Effector CD4-positive, alpha-beta T cell (primary cell): ENCODE measurements around the gene FAM110D.

Experiments
- DNase-seq: peaks from one replicate; pipeline ENCODE4 v3.0.0-alpha.2; 2020

The FAM110D gene

DNA sequence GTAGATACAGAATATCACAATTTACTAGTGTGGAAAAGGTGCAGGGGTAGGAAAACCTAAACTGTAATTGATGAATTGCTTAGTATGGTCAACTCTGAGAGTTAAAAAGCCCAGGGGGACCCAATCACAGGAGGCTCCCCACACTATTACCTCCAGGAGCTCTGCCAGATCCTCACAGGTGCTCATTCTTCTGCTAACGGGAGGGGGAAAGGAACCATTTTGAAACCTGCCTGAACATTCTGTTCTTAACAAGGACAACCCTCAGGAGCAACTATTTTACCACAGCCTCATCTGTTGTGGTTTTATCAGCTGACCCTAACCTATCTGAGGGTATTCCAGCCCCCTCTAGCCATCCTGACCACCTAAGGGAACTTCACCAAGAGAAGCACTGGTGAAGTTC lies 28.2 kb upstream of the FAM110D start:
- no peak for DNase-seq

DNA sequence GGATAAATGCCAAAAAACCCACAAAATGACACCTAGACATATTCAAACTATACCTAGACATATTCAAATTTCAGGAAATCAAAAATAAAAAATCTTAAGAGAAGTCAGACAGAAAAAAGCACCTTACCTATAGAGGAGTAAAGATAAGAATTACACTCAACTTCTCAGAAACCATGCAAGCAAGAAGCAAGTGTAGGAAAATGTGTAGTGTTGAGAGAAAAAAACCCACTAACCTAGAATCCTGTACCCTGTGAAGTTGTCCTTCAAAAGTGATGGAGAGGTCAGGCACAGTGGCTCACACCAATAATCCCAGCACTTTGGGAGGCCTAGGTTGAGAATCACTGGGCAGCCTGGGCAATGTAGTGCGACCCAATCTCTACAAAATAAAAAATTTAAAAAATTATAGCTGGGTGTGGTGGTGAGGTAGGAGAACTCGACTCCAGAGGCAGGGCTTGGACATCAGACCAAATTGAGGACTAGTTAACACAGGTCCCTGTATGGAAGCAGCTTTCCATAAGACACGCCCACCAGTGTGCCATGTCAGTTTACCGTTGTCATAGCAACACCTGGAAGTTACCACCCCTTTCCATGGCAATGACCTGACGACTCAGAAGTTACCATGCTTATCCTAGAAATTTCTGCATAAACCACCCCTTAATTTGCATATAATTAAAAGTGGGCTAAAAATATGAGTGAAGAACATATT lies 26.6 kb upstream of the FAM110D start:
- no peak for DNase-seq

- DNase-seq: no peak
These were observed 26.1 kb upstream of the FAM110D start for GRCh38 chr1:26132834-26133167.

GRCh38 chr1:26134466-26134865 lies 24.4 kb upstream of the FAM110D start:
- DNase-seq: no peak

GRCh38 chr1:26138974-26139558 lies 19.8 kb upstream of the FAM110D start:
- no peak for DNase-seq

DNA sequence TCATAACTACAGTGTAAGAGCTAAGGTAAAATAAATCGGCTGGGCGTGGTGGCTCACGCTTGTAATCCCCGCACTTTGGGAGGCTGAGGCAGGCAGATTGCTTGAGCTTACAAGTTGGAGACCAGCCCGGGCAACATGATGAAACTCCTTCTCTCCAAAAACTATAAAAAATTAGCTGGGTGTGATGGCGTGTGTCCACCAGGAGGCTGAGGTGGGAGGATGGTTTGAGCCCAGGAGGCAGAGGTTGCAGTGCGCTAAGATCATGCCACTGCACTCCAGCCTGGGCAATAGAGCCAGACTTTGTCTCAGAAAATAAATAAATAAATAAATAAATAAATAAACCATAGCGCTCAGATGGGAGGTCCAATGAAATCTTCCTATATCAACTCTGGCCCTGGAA lies 16.7 kb upstream of the FAM110D start:
- DNase-seq: no peak

DNA sequence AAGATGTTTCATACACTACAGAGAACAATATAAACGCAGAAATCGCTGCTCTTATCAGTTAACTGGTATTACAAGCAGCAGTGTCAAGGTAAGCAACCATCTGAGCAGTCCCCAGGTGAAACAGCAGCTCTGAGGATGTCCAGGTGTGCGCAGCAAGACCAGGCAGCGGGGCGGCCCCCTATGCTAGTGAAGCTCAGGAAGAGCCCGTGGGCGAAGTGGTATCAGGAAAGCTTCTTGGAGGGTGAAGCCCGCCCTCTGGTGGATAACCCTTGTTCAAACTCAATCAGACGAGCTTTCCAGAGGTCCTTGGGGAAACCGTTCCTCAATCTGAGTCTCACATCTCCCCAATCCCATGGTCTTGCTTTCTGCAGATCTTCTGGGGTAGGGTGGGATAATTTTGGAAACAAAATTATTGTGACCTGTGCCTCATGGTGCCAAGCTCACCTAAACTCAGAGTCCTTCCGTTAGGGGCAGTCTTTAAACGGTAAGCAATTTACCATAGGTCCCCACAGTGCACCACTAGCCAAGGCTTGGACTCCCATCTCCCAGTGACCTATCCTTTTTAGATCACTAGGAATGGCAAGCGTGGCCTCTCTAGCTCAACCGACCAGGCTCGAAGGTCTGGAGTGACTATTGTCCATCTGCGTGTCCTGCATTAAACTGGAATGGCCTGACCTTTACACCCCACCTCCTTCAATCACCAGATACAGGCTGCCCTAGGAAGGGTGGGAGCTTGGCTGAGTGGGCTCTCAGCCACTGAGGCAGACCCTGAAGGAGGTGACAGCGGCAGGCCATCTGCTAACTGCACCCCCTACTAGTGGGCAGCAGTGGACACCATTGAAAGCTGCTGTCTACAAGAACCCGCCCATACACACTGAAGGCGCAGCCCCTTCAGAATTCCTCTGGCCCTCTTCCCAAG lies 13.6 kb upstream of the FAM110D start:
- peak; percentile 72 for DNase-seq

DNA sequence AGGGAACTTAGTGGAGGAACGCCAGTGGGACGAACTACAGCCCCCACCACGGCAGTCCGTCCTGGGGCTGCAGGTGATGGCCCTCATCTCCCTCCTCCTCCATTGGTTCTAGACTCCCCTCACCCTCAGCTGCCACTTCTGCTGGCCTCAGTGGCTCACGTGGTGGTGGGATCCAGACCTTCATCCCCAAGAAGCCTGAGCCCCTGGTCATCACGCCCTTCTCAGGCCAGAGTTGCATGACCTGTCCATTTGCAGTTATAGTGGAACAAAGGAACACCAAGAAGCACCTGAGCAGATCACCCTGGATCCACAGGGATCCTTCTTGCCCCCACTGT lies 13.0 kb upstream of the FAM110D start:
- DNase-seq: no peak

DNA sequence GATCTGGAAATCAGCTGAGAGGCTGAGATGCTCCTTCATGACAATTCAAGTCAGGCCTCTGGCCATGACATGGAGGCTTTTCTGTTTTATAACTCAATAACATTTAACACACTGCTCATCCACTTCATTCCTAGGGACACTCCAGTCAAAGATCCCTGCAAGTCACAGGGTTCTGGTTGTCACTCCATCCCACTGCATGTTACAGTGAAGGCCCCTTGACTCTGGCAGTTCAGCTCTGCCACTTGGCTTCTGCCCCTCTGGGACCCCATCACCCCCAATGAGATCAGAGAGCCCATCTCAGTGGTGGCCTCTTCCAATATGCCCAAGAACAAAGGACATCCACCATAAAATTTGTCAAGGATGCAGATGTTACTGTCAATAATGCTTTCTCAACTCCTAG lies 10.0 kb upstream of the FAM110D start:
- no peak for DNase-seq

DNA sequence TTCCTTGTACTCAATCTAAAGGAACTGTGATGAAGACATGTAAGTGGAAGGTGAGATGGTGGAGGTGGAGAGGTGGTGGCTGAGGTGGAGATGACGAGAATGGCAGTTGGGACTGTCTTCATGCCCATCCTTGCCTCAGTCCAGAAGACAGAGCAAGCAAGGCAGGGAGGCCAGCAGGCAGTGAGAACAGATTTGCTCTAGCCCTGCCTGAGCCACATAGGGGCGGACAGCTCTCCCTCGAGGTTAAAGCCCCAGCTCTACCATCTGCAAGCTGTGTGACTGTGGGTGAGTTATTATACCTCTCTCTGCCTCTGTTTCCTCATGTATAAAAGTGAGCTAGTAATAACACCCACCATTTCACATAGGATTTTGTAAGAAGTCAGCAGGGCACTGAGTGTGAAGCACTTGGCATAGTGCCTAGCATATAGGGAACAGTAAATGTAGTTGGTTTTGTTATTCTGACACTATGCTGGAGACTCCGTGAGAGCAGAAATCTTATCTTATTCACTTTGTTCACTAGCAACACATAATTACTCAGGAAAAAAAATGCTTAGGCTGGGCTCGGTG lies 4.8 kb upstream of the FAM110D start:
- no peak for DNase-seq

GRCh38 chr1:26154750-26155149 lies 4.1 kb upstream of the FAM110D start:
- no peak for DNase-seq

- DNase-seq: no peak
These were observed 3.3 kb upstream of the FAM110D start for GRCh38 chr1:26155370-26156284.

DNA sequence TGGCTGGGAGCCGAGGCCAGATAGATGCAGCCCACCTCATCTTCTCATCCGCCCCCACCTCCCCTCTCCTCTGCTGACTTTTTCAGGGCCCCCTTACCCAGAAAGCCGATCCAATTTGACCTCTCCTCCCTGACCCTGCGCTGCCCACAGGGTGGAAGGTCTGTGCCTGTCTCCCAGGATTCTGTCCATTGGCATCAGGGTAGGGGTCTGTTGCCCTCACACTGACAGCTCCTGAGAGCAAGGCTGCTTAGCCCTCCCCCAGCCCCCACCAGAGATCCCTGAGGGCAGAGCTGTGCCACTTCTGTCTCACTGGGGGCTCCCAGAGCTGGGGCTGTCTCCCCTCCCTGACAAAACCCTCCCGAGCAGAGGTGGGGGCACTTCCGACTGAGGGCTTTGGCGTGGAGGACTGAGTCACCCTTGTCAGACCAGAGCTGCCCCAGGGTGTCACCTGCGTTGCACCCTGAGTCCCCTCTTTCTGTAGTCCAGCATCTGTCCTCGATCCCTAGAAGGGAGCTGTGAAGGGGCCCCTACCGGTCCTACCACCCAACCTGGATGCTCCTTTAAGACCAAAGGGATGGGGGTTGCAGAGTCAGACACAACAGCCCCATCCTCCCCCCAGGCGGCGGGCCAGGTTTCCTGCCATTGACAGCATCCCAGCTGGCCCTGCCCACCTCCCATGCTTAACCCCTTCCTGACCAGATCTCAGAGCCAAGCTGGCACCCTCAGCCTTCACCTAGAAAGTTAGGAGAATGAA lies 2.4 kb upstream of the FAM110D start:
- DNase-seq: no peak

DNA sequence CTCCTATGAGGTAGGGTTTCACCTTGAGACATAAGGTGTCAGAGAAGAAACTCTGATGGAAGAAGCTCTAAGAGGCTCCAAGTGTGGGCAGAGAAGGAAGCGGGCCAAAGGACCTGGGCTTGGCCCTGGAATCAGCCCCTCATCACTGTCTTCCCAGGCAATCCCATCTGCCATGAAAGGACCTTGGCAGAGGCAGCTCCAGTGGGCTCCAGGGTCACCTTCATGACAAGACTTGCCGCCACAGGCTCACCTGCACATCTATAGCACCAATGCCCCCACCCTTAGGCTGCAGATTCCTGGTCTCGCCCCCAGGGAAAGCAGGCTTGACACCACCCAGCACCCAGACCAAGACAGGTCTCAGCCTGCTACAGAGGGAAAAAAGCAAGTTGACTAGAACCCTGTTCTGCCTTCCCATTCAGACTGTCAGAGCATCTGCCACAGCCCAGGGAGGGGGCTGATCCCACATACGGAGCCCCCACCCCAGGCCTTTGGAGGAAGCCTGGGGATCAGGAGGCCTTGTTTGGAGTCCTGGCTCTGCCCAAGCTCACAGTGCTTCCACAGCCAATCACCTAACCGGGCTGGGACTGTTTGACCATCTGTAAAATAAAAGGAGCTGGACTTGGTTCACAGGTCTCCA lies 490 bp upstream of the FAM110D start:
- DNase-seq: no peak

DNA sequence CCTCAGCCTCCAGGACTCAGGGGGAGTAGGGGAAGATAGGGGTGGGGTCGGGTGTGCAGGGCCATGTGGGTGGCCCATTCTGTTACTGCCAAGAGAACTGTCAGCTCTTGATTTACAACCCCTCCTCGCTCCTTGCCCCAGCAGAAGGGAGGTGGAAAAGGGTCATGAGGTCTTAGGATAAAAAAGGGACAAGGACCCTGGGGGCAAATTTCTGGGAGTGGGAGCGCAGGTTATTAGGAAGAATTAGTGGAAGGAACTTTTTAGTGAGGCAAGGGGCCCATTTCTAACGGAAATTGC lies 812 bp downstream of the FAM110D start:
- DNase-seq: no peak

- no peak for DNase-seq
These were observed 1.9 kb downstream of the FAM110D start for GRCh38 chr1:26160527-26161414.

- no peak for DNase-seq
These were observed 2.7 kb downstream of the FAM110D start for GRCh38 chr1:26161415-26162219.

DNA sequence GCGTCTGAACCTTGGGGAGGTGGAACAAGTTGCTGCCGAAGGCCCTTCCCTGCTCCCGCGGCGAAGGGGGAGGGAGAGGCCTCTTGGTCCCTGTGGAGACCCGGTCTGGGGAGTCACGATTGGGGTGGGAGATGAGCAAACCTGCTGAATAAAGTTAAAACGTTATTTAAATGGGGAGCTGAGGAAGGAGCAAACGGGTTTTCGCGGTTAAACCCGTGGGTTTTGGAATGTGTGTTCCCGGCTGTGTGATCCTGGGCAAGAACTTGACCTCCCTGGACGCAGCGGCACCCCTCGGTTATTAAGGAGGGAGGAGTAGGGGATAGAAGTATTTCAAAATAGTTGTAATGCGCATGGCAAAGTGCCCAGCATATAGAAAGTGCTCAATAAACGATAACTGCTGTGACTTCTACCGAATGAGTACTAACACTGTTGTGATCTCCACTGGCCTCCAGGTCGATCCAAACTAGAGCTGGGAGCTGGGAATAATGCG lies 3.4 kb downstream of the FAM110D start:
- DNase-seq: no peak

DNA sequence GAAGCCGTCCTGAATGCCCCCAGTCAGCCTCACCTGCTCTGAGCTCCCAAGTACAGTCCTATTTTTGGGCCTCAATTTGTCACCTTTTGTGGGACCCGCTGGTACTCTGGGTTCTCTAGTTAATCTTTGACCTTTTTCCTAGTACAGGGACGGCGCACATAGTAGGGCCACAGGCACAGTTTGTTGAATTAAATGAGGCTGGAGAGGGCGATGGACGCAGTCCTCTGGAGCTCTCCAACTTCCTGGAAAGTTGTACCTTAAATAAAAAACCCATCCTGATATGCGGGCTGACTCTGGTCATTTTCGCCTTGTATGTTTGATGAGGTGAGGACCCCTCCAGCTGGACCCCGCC lies 4.8 kb downstream of the FAM110D start:
- DNase-seq: no peak
